NK-92 (cell line): ENCODE data around the gene TBC1D3.
"Not testable (repeated sequence)": the region's sequence is repeated elsewhere in the genome, so short reads cannot be mapped to it uniquely, and the experiment has no call there.

Source experiments
- DNase-seq: peaks from one replicate; lab custom pipeline; 2025; ENCODE audit not compliant: unreplicated experiment; lab: John Stamatoyannopoulos, UW

Gene TBC1D3

GRCh38 chr17:38192455-38192854, at the start of gene TBC1D3:
Gene TBC1D3 (minus strand): TSS chr17:38192555. CDS start chr17:38191029, 1,526 bp downstream.
- DNase-seq, result not testable (repeated sequence)

- not testable (repeated sequence) for DNase-seq
These were observed 40.4 kb upstream of the TBC1D3 start for GRCh38 chr17:38232790-38233189.

- not testable (repeated sequence) for DNase-seq
These were observed 33.6 kb upstream of the TBC1D3 start for GRCh38 chr17:38225844-38226495.

- DNase-seq, result not testable (repeated sequence)
These were observed 28.5 kb upstream of the TBC1D3 start for GRCh38 chr17:38220867-38221266.

- not testable (repeated sequence) for DNase-seq
These were observed 7.9 kb upstream of the TBC1D3 start for GRCh38 chr17:38200271-38200670.

- DNase-seq, result not testable (repeated sequence)
These were observed 57.5 kb downstream of the TBC1D3 start for GRCh38 chr17:38134860-38135259.
